BJ (cell line): ENCODE data around the gene PRKD2. TPM values are rescaled to one million over a fixed set of nuclear protein-coding genes. Genes with fewer than 3 reads are reported as not detected.
A peak's percentile ranks its signal among the peaks of the same experiment; 100 is the strongest.
"Not testable (repeated sequence)": the region's sequence is repeated elsewhere in the genome, so short reads cannot be mapped to it uniquely, and the experiment has no call there.

Source experiments
- CTCF ChIA-PET: fragments of 350-600 bp; formaldehyde crosslinking; extraction: SDS; loops from one replicate; lab custom pipeline; 2021; ENCODE audit warnings: antibody characterized with exemption, inconsistent platforms; lab: Yijun Ruan, JAX
- POLR2A ChIA-PET: fragments of 300-600 bp; sonication (Branson Sonifier 250); formaldehyde crosslinking; extraction: SDS; loops from one replicate; lab custom pipeline; 2021; ENCODE audit warnings: antibody characterized with exemption; lab: Charles Lee
- DNase-seq: peaks from one replicate; pipeline ENCODE4 v3.0.0-alpha.2; 2011; ENCODE audit warnings: low read depth
- H3K27me3 ChIP-seq: 2 replicates; pipeline ENCODE4 v1.6.0; 2011; ENCODE audit warnings: low read length; ENCODE audit not compliant: control insufficient read depth, insufficient read depth
- H3K36me3 ChIP-seq: 2 replicates; pipeline ENCODE4 v1.5.1; 2011; ENCODE audit warnings: low read length; ENCODE audit not compliant: control insufficient read depth, insufficient read depth
- H3K4me3 ChIP-seq: 2 replicates; pipeline ENCODE4 v1.5.1; 2011; ENCODE audit warnings: low read depth, mild to moderate bottlenecking, control low read depth, low read length
- CTCF ChIP-seq: IDR thresholded peaks from 2 replicates; pipeline ENCODE4 v1.5.1; 2011; ENCODE audit warnings: low read depth, mild to moderate bottlenecking, control low read depth, inconsistent platforms, low read length, moderate library complexity; ENCODE audit not compliant: insufficient read depth
- polyA plus RNA-seq: library from polyadenylated mRNA; depleted of rRNA; stranded (reverse); fragments of >200 nt; gene quantifications from 2 replicates; pipeline ENCODE4 v1.2.3, GENCODE V29; 2011

The PRKD2 gene
- polyA plus RNA-seq, 1 experiment, result 19.4 TPM

- TF ChIP-seq CTCF, result no peak
- H3K27me3 ChIP-seq, result no peaks in the 10 kb centered on the region
- DNase-seq, result no peak
- peak overlapping the region; percentile 89 for H3K4me3 ChIP-seq
- ChIA-PET POLR2A (no interaction called here), CTCF (interaction anchor here (1.1 kb wide), 1 partner anchor 23 kb away, joined by 4 read pairs; no protein-coding TSS in a partner anchor)
- H3K36me3 ChIP-seq, result peaks cover 13% of the 10 kb centered on the region
Observed at GRCh38 chr19:46716672-46717033, 261 bp downstream of the PRKD2 start.

GRCh38 chr19:46715975-46716671, 791 bp downstream of the PRKD2 start:
- DNase-seq, result no peak
- H3K4me3 ChIP-seq, result peak overlapping the region; percentile 89
- H3K27me3 ChIP-seq, result no peaks in the 10 kb centered on the region
- ChIA-PET CTCF (interaction anchor here (0.7 to 4.5 kb wide), 6 partner anchors 12 to 186 kb away, joined by 3 to 60 read pairs (median 4); no protein-coding TSS in a partner anchor), POLR2A (no interaction called here)
- peaks cover 10% of the 10 kb centered on the region for H3K36me3 ChIP-seq
- no peak for TF ChIP-seq CTCF

- TF ChIP-seq CTCF, result no peak
- POLR2A ChIA-PET, result no interaction called here
- H3K4me3 ChIP-seq, result peak overlapping the region; percentile 89
- CTCF ChIA-PET, result interaction anchor here (0.7 to 4.5 kb wide), 6 partner anchors 11 to 186 kb away, joined by 3 to 60 read pairs (median 4); no protein-coding TSS in a partner anchor
- H3K36me3 ChIP-seq, result peaks cover 8% of the 10 kb centered on the region
- no peaks in the 10 kb centered on the region for H3K27me3 ChIP-seq
- DNase-seq, result no peak
Observed at GRCh38 chr19:46715620-46715974, 1.3 kb downstream of the PRKD2 start.

GRCh38 chr19:46714444-46715106, 2.3 kb downstream of the PRKD2 start:
- Histone ChIP-seq H3K27me3 (no peaks in the 10 kb centered on the region), H3K36me3 (peaks cover 7% of the 10 kb centered on the region), H3K4me3 (peak overlapping the region; percentile 80)
- ChIA-PET CTCF (interaction anchor here (0.6 to 4.5 kb wide), 6 partner anchors 10 to 560 kb away, joined by 3 to 60 read pairs (median 4); no protein-coding TSS in a partner anchor), POLR2A (no interaction called here)
- TF ChIP-seq CTCF, result no peak
- no peak for DNase-seq

- CTCF ChIA-PET, result interaction anchor here (0.6 to 4.5 kb wide), 5 partner anchors 9 to 561 kb away, joined by 3 to 60 read pairs (median 4); no protein-coding TSS in a partner anchor
- no peak for TF ChIP-seq CTCF
- POLR2A ChIA-PET, result no interaction called here
- DNase-seq, result peak; percentile 25
- Histone ChIP-seq H3K4me3 (peak overlapping the region; percentile 80), H3K36me3 (peaks cover 9% of the 10 kb centered on the region), H3K27me3 (no peaks in the 10 kb centered on the region)
Observed at GRCh38 chr19:46713781-46714443, 3.0 kb downstream of the PRKD2 start.

- H3K27me3 ChIP-seq, H3K4me3 ChIP-seq, POLR2A ChIA-PET, H3K36me3 ChIP-seq, DNase-seq: not testable (repeated sequence)
- CTCF ChIA-PET, result interaction anchor here (0.6 to 4.5 kb wide), 4 partner anchors 8 to 636 kb away, joined by 3 to 60 read pairs (median 14); no protein-coding TSS in a partner anchor
Observed at GRCh38 chr19:46712768-46713338, 4.1 kb downstream of the PRKD2 start.
